GM19395 (cell line): Measurements from ENCODE around the gene TRIM39.
"Not testable (repeated sequence)": the region's sequence is repeated elsewhere in the genome, so short reads cannot be mapped to it uniquely, and the experiment has no call there.

Experiments
- ATAC-seq: cut with Tn5 transposase; IDR thresholded peaks from one replicate; pipeline ENCODE4 v1.9.1; 2021; ENCODE audit warnings: mild to moderate bottlenecking, moderate library complexity; ENCODE audit not compliant: unreplicated experiment

TRIM39 gene

DNA sequence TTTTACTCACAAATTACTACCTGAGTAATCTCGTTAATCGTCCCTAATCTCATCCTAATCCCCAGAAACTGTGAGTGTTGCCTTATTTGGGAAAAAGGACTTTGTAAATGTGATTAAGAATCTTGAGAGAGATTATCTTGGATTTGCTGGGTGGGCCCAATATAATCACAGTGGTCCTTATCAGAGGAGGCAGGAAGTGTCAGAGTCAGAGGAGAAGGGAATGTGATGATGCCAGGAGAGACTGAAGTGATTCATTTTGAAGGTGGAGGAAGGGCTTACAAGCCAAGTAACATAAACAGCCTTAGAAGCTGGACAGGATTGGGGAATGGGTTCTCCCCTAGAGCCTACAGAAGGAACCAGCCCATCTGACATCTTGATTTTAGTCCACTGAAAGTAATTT, 34.9 kb downstream of the TRIM39 start:
- ATAC-seq: no peak

DNA sequence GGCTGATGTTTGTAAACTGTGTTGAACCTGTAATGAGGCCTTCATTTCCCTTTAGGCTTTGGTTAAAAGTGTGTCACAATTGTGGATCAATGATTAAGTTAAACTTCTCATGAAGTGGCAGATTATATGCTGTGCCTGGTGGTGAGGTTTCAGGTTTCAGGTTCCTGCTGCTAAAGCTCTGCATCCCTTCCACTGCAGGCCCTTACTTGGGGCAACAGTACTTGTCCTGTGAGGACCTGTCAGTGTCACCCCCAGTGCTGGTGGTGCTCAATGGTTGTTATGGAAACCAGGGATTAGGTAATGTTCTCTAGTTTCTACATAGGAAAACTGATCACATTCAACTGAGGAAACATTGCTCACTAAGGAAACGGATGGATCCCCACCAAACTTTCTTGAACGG, 36.7 kb downstream of the TRIM39 start:
- ATAC-seq: no peak

DNA sequence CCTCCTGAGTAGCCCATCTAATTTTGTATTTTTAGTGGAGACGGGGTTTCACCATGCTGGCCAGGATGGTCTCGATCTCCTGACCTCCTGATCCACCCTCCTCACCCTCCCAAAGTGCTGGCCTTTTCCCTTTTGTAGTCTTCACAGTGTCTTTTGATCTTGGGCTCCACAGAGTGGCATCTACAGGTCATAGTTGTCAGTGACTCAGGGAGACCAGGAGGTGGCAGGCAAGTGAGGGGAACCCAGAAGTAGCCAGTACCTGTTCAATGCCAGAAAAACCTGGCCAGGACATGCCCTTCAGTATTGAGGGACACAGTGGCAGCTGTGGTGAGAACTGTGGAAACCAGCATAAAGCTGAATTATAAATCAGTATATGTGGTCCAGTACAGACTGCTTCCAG, 37.9 kb downstream of the TRIM39 start:
- ATAC-seq: no peak

DNA sequence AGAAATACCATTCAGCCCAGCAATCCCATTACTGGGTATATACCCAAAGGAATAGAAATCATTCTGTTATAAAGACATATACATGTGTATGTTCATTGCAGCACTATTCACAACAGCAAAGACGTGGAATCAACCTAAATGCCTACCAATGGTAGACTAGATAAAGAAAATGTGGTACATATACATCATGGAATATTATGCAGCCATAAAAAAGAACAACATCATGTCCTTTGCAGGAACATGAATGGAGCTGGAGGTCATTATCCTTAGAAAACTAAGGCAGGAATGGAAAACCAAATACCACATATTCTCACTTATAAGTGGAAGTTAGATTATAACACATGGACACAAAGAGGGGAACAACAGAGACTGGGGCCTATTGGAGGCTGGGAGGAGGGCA, 42.6 kb downstream of the TRIM39 start:
- ATAC-seq: not testable (repeated sequence)

DNA sequence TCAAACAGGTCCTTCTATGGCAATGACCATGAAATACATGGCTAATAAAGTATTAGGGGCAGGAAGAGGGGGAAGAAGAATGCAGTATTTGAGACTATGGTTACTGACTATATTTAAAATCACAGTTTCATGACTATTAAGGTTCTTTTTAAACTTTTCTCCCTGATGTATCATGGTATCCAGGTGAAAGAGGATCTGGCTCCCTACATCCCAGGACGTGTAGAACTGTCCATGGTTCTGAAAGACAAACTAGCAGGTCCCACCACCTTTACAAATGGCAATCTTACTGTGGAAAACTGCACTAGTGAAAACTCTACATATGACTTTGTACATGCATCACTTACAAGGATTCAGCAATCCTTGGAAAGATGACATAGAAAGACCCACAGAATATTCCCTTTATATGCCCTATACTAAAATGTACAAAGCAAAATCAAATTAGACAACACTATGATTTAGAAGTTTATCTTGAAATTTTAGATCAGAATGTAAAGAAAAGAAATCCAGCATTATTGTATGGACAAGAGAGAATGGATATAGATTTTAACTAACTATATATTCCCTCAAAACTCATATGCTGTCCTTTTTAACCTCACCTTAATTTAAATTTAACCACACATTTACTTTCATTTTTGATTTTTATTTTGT, 51.7 kb downstream of the TRIM39 start:
- ATAC-seq: no peak

DNA sequence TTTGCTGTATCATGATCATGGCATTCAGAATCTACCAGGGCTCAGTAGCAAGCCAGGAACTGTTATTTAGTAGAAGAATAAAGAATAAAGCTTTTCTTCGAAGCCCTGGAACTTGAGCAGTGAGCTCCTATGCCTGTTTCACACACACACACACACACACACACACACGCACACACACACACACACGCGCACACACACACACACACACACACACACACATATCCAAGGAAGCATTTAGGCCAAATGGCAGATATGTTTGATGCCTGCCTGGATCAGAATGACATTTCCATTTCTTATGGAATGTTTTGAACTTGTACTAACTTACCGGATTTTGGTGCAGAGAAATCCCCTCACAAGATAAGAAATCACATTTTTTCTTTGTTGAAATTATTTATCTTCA, 53.7 kb downstream of the TRIM39 start:
- no peak for ATAC-seq

DNA sequence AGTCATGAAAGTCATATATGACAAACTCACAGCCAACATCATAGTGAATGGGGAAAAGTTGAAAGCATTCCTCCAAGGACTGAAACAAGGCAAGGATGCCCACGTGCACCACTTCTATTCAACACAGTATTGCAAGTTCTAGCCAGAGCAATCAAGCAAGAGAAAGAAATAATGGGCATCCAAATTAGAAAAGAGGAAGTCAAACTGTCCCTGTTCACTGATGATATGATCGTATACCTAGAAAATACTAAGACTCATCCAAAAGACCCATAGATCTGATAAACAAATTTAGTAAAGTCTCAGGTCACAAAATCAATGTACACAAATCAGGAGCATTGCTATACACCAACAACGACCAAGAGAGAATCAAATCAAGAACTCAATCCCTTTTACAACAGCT, 59.4 kb downstream of the TRIM39 start:
- ATAC-seq: no peak

DNA sequence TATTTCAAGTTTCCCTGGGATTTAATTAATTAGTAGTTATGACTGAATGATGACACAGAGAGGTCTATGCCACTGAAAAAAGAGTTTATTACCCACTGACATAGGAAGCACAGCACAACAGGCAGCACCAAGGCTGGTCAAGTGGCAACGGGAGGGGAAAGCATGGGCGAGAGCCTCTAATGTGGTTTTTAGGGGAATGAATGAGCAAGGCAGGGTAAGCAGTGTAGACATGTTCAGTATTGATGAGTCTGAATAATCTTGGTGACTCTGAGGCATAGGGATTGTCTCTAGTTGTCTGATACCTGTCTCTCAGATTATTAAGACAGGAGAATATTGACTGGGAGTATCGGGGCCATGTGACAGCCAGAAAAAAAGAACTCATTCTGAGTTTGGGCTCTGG, 64.5 kb downstream of the TRIM39 start:
- ATAC-seq: no peak
